ENCODE results near the gene NFIB. TPM values are rescaled to one million over a fixed set of nuclear protein-coding genes. Genes with fewer than 3 reads are reported as not detected.

The NFIB gene
- total and polyA plus RNA-seq, 7 experiments from 2014 or later = 0.32 TPM; not detected in 6

- intact Hi-C loops (cut with micrococcal nuclease) = loop anchor here in 1 of 2 donors (2.0 kb wide), 1 partner anchor 36 kb away; no protein-coding TSS in a partner anchor
- H3K4me3 Mint-ChIP-seq = peak overlapping the region; percentile 69 to 86 (median 82)
- peaks cover 0 to 25% of the 10 kb centered on the region in 2 donors for H3K27me3 ChIP-seq (ENCODE audit: control insufficient read depth in 2 of 2, insufficient read depth in 2 of 2, low read length in 2 of 2)
- no peak for DNase-seq
- peak overlapping the region in 1 of 9 donors; percentile 69 for H3K27ac Mint-ChIP-seq
- no peaks in the 10 kb centered on the region for H3K36me3 ChIP-seq (ENCODE audit: control insufficient read depth in 2 of 3, insufficient read depth in 3 of 3, low read length in 3 of 3)
- peaks cover 53 to 75% (median 69%) of the 10 kb centered on the region in 5 donors for H3K27me3 Mint-ChIP-seq
- CTCF ChIA-PET = no interaction called here
- peaks cover 0 to 6% (median 4%) of the 10 kb centered on the region in 5 donors for H3K36me3 Mint-ChIP-seq
- peaks cover 10 to 31% (median 25%) of the 10 kb centered on the region in 7 donors for H3K4me1 Mint-ChIP-seq
- peaks cover 0 to 16% (median 6%) of the 10 kb centered on the region in 11 donors for H3K9me3 Mint-ChIP-seq
- POLR2A ChIA-PET = no interaction called here
- H3K4me1 ChIP-seq (ENCODE audit: control insufficient read depth in 2 of 2, insufficient read depth in 2 of 2, low read length in 2 of 2) = peaks cover 0 to 4% of the 10 kb centered on the region in 2 donors
- H3K9me3 ChIP-seq (ENCODE audit: control insufficient read depth in 2 of 3, low read length in 3 of 3) = no peaks in the 10 kb centered on the region
- no peak overlapping the region for H3K27ac ChIP-seq (ENCODE audit: low read depth, low read length)
- no peak for ATAC-seq
- H3K4me3 ChIP-seq (ENCODE audit: low read length) = no peak overlapping the region
These were observed 1.1 kb downstream of the NFIB start for GRCh38 chr9:14312719-14313377.

GRCh38 chr9:14311956-14312685 is 1.8 kb downstream of the NFIB start:
- CTCF ChIA-PET = no interaction called here
- POLR2A ChIA-PET = no interaction called here
- H3K4me3 Mint-ChIP-seq = peak overlapping the region in 8 of 10 donors; percentile 31 to 86 (median 57)

GRCh38 chr9:14311171-14311949 is 2.6 kb downstream of the NFIB start:
- DNase-seq (no peak), ATAC-seq (no peak)
- intact Hi-C loops (cut with micrococcal nuclease) = no loop called here
- ChIA-PET POLR2A (no interaction called here), CTCF (no interaction called here)
- H3K9me3 ChIP-seq (ENCODE audit: control insufficient read depth in 2 of 3, low read length in 3 of 3) = no peaks in the 10 kb centered on the region
- peaks cover 10 to 27% (median 17%) of the 10 kb centered on the region in 7 donors for H3K4me1 Mint-ChIP-seq
- peaks cover 0 to 16% (median 4%) of the 10 kb centered on the region in 11 donors for H3K9me3 Mint-ChIP-seq
- no peak overlapping the region for H3K4me3 ChIP-seq (ENCODE audit: low read length)
- no peak overlapping the region for H3K4me3 Mint-ChIP-seq
- no peaks in the 10 kb centered on the region for H3K36me3 ChIP-seq (ENCODE audit: control insufficient read depth in 2 of 3, insufficient read depth in 3 of 3, low read length in 3 of 3)
- peaks cover 0 to 4% (median 0%) of the 10 kb centered on the region in 5 donors for H3K36me3 Mint-ChIP-seq
- no peak overlapping the region for H3K27ac ChIP-seq (ENCODE audit: low read depth, low read length)
- peaks cover 0 to 4% of the 10 kb centered on the region in 2 donors for H3K4me1 ChIP-seq (ENCODE audit: control insufficient read depth in 2 of 2, insufficient read depth in 2 of 2, low read length in 2 of 2)
- H3K27ac Mint-ChIP-seq = no peak overlapping the region
- peaks cover 0 to 20% of the 10 kb centered on the region in 2 donors for H3K27me3 ChIP-seq (ENCODE audit: control insufficient read depth in 2 of 2, insufficient read depth in 2 of 2, low read length in 2 of 2)
- peaks cover 55 to 67% (median 64%) of the 10 kb centered on the region in 5 donors for H3K27me3 Mint-ChIP-seq

More at GRCh38 chr9:14311956-14312685, 1.8 kb downstream of the NFIB start:
- Mint-ChIP-seq H3K4me1 (peaks cover 10 to 31% (median 22%) of the 10 kb centered on the region in 7 donors), H3K9me3 (peaks cover 0 to 16% (median 5%) of the 10 kb centered on the region in 11 donors), H3K27me3 (peaks cover 57 to 73% (median 69%) of the 10 kb centered on the region in 5 donors), H3K36me3 (peaks cover 0 to 6% (median 4%) of the 10 kb centered on the region in 5 donors), H3K27ac (no peak overlapping the region)
- Histone ChIP-seq H3K4me1 (ENCODE audit: control insufficient read depth in 2 of 2, insufficient read depth in 2 of 2, low read length in 2 of 2) (peaks cover 0 to 4% of the 10 kb centered on the region in 2 donors), H3K27me3 (ENCODE audit: control insufficient read depth in 2 of 2, insufficient read depth in 2 of 2, low read length in 2 of 2) (peaks cover 0 to 25% of the 10 kb centered on the region in 2 donors), H3K27ac (ENCODE audit: low read depth, low read length) (no peak overlapping the region), H3K36me3 (ENCODE audit: control insufficient read depth in 2 of 3, insufficient read depth in 3 of 3, low read length in 3 of 3) (no peaks in the 10 kb centered on the region), H3K4me3 (ENCODE audit: low read length) (no peak overlapping the region), H3K9me3 (ENCODE audit: control insufficient read depth in 2 of 3, low read length in 3 of 3) (no peaks in the 10 kb centered on the region)
- no peak for DNase-seq
- no peak for ATAC-seq
- intact Hi-C loops (cut with micrococcal nuclease) = loop anchor here in 1 of 2 donors (2.0 kb wide), 1 partner anchor 37 kb away; no protein-coding TSS in a partner anchor

GRCh38 chr9:14310311-14310710 is 3.6 kb downstream of the NFIB start:
- POLR2A ChIA-PET = no interaction called here
- intact Hi-C loops (cut with micrococcal nuclease) = no loop called here
- no peak overlapping the region for H3K27ac Mint-ChIP-seq

GRCh38 chr9:14309403-14309802 is 4.5 kb downstream of the NFIB start:
- Mint-ChIP-seq H3K27me3 (peaks cover 57 to 67% (median 64%) of the 10 kb centered on the region in 5 donors), H3K36me3 (peaks cover 0 to 4% (median 0%) of the 10 kb centered on the region in 5 donors), H3K27ac (no peak overlapping the region), H3K9me3 (peaks cover 0 to 15% (median 4%) of the 10 kb centered on the region in 11 donors), H3K4me1 (peaks cover 4 to 16% (median 11%) of the 10 kb centered on the region in 7 donors), H3K4me3 (no peak overlapping the region)
- CTCF ChIA-PET = no interaction called here
- ATAC-seq (no peak), DNase-seq (no peak)
- no peak overlapping the region for H3K27ac ChIP-seq (ENCODE audit: low read depth, low read length)
- POLR2A ChIA-PET = no interaction called here
- H3K4me3 ChIP-seq (ENCODE audit: low read length) = no peak overlapping the region
- intact Hi-C loops (cut with micrococcal nuclease) = no loop called here
- H3K4me1 ChIP-seq (ENCODE audit: control insufficient read depth in 2 of 2, insufficient read depth in 2 of 2, low read length in 2 of 2) = peaks cover 0 to 4% of the 10 kb centered on the region in 2 donors
- no peaks in the 10 kb centered on the region for H3K9me3 ChIP-seq (ENCODE audit: control insufficient read depth in 2 of 3, low read length in 3 of 3)
- peaks cover 0 to 11% of the 10 kb centered on the region in 2 donors for H3K27me3 ChIP-seq (ENCODE audit: control insufficient read depth in 2 of 2, insufficient read depth in 2 of 2, low read length in 2 of 2)
- no peaks in the 10 kb centered on the region for H3K36me3 ChIP-seq (ENCODE audit: control insufficient read depth in 2 of 3, insufficient read depth in 3 of 3, low read length in 3 of 3)

More at GRCh38 chr9:14310311-14310710, 3.6 kb downstream of the NFIB start:
- H3K9me3 ChIP-seq (ENCODE audit: control insufficient read depth in 2 of 3, low read length in 3 of 3) = no peaks in the 10 kb centered on the region
- ATAC-seq (no peak), DNase-seq (no peak)
- H3K4me1 Mint-ChIP-seq = peaks cover 4 to 20% (median 14%) of the 10 kb centered on the region in 7 donors
- H3K36me3 Mint-ChIP-seq = peaks cover 0 to 4% (median 0%) of the 10 kb centered on the region in 5 donors
- CTCF ChIA-PET = no interaction called here
- no peaks in the 10 kb centered on the region for H3K36me3 ChIP-seq (ENCODE audit: control insufficient read depth in 2 of 3, insufficient read depth in 3 of 3, low read length in 3 of 3)
- peaks cover 0 to 16% (median 4%) of the 10 kb centered on the region in 11 donors for H3K9me3 Mint-ChIP-seq
- peaks cover 0 to 15% of the 10 kb centered on the region in 2 donors for H3K27me3 ChIP-seq (ENCODE audit: control insufficient read depth in 2 of 2, insufficient read depth in 2 of 2, low read length in 2 of 2)
- no peak overlapping the region for H3K4me3 Mint-ChIP-seq
- peaks cover 0 to 4% of the 10 kb centered on the region in 2 donors for H3K4me1 ChIP-seq (ENCODE audit: control insufficient read depth in 2 of 2, insufficient read depth in 2 of 2, low read length in 2 of 2)
- no peak overlapping the region for H3K27ac ChIP-seq (ENCODE audit: low read depth, low read length)
- peaks cover 53 to 63% (median 60%) of the 10 kb centered on the region in 5 donors for H3K27me3 Mint-ChIP-seq
- no peak overlapping the region for H3K4me3 ChIP-seq (ENCODE audit: low read length)

- Mint-ChIP-seq H3K36me3 (peaks cover 0 to 4% (median 0%) of the 10 kb centered on the region in 5 donors), H3K27me3 (peaks cover 61 to 70% (median 62%) of the 10 kb centered on the region in 5 donors), H3K4me3 (no peak overlapping the region), H3K27ac (no peak overlapping the region), H3K9me3 (peaks cover 0 to 13% (median 4%) of the 10 kb centered on the region in 11 donors), H3K4me1 (peaks cover 4 to 13% (median 8%) of the 10 kb centered on the region in 7 donors)
- no peak for DNase-seq
- no peak for ATAC-seq
- POLR2A ChIA-PET = no interaction called here
- Histone ChIP-seq H3K4me1 (ENCODE audit: control insufficient read depth in 2 of 2, insufficient read depth in 2 of 2, low read length in 2 of 2) (peaks cover 0 to 4% of the 10 kb centered on the region in 2 donors), H3K9me3 (ENCODE audit: control insufficient read depth in 2 of 3, low read length in 3 of 3) (no peaks in the 10 kb centered on the region), H3K27ac (ENCODE audit: low read depth, low read length) (no peak overlapping the region), H3K36me3 (ENCODE audit: control insufficient read depth in 2 of 3, insufficient read depth in 3 of 3, low read length in 3 of 3) (no peaks in the 10 kb centered on the region), H3K4me3 (ENCODE audit: low read length) (no peak overlapping the region), H3K27me3 (ENCODE audit: control insufficient read depth in 2 of 2, insufficient read depth in 2 of 2, low read length in 2 of 2) (peaks cover 0 to 11% of the 10 kb centered on the region in 2 donors)
- CTCF ChIA-PET = no interaction called here
- intact Hi-C loops (cut with micrococcal nuclease) = no loop called here
These were observed 5.1 kb downstream of the NFIB start for GRCh38 chr9:14308853-14309145.

Measured in naive thymus-derived CD4-positive, alpha-beta T cell (primary cell).